ENCODE data around the gene MED8.
A peak's percentile ranks its signal among the peaks of the same experiment; 100 is the strongest.

MED8 gene

DNA sequence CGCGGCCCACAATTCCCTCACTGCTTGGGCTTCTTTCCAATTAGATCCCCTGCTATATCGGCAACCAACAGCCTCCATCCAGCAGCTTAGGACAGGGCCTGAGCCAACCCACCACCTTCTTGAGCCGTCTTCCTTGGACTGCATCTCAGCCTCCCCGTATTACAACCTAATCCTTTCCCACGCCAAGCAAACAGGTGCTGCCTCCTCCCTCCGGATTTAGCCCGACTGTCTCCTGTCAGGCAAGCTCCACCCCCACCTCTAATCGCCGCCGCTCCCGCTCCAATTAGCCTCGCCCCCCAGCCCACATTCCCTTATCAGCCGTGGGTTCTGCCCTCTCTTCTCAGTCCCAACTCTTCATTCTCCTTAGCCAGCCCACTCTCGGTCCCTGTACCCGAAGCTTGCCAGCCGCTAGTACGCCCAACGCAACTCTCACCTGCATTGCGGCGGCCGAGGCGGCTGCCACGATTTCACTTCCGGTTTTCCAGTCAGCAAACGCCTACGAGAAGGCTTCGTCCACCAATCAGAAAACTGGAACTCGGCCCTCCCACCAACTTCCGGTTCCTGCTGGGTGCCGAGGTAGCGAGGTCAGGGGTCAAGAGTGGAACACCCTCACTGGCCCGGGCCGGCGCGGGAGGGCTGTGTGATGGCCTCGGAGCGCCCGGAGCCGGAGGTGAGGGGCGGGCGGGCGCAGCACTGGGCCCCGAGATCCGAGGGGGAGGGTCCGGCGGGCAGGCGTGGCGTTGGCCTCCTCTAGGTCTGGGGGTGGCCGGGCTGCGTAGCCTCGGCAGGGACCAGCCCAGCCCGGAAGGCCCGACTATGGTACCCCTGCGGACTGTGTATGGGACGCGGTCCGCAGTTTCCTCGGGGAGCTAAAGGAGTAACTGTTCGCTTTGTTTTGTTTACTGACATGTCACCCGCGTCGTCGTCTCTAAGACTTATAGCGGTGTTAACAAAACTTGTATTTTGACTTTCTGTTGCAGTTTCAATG lies at the start of gene MED8, which contains the start of gene SZT2:
Gene MED8, minus strand, starts transcription at position 475 of the 988 bp plus-strand sequence. Its CDS starts 36 bp downstream, at position 439.
Gene SZT2, plus strand, starts transcription at position 574 of the 988 bp plus-strand sequence. Its CDS starts 70 bp downstream, at position 644.
- DNase-seq, result peak; percentile 97

- DNase-seq, result no peak
These were observed 49.5 kb upstream of the MED8 start for GRCh38 chr1:43438953-43439581.

GRCh38 chr1:43438576-43438952 lies 49.0 kb upstream of the MED8 start:
- DNase-seq, result no peak

DNA sequence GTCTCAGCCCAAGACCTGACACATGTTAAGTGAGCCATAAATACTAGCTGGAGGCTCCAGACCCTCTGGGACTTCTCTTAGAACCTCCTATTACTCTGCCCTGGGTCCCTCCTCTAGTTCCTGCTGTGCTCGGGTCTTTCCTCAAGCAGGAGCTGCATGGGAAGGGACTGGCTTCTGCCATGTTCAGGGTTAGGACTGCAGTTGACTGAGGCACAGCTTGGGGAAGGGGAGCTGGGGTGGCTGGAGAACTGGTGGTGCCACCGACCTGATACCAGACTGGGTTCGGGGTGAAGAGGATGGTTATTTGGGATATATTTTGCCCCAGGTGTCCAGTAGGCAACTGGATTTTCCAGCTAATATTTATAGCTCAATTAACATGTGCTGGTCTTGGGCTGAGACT lies 48.4 kb upstream of the MED8 start:
- DNase-seq, result no peak

DNA sequence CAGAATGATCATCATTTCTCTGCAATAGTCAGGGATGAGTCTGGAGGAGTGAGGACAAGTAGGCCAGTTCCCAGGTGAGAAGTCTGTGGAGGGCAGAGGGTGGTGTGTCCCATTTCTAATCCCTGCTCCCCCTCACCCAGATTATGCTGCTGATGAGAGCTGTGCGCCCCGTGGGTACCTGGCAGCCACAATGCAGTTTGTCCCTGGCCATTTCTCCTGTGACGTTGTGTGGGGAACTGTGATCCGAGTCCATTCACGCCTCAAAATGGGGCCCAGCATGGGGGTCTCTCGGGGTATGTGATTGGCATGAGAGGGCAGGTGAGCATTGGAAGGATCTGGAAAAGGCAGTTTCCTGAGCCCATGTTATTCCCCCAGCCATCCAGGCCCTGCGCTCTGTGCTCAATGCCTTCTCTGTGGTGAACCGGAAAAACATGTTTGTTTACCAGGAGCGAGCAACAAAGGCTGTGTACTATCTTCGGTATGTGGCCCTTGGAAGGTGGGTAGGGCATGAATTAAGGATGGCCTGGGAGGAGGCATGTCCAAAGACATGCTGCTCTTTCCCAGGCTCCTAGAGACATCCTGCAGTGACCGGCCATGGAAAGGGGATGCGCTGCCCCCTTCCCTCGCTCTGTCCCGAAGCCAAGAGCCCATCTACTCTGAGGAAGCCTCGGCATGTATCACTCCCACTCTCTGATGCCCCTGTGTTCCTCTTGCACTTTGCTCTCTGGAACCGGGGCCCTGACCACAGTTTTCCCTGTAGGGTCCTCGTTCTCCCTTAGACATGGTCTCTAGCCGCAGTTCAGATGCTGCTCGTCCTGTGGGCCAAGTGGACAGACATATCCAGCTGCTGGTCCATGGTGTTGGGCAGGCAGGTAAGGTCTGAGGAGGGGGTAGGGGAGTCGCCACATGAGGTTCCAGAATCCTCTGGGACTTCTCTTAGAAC lies 47.7 kb upstream of the MED8 start:
- no peak for DNase-seq

DNA sequence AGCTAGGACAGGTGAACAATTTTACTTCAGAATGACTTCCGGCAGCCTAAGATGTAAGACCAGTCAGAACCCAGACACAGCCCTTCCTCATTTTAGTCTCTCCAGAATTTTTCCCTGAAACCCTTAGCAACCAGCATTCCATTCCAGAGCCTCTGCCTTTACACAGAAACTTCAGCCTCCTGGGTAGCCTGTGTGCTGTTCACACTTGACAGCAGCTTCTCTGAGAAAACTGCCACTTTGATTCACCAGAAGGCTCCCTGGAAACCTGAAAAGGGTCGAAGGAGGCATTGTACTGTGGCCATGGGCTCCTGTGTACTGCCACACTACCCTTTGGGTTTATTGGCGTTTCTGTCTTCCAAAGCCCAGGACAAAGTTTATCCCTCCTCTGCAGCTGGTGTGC lies 46.8 kb upstream of the MED8 start:
- no peak for DNase-seq

GRCh38 chr1:43435146-43436145 lies 45.8 kb upstream of the MED8 start:
- no peak for DNase-seq

- no peak for DNase-seq
These were observed 44.7 kb upstream of the MED8 start for GRCh38 chr1:43434256-43434655.

GRCh38 chr1:43432907-43433306 lies 43.3 kb upstream of the MED8 start:
- no peak for DNase-seq

GRCh38 chr1:43432171-43432860 lies 42.7 kb upstream of the MED8 start:
- DNase-seq, result no peak

- no peak for DNase-seq
These were observed 42.1 kb upstream of the MED8 start for GRCh38 chr1:43431676-43432075.

DNA sequence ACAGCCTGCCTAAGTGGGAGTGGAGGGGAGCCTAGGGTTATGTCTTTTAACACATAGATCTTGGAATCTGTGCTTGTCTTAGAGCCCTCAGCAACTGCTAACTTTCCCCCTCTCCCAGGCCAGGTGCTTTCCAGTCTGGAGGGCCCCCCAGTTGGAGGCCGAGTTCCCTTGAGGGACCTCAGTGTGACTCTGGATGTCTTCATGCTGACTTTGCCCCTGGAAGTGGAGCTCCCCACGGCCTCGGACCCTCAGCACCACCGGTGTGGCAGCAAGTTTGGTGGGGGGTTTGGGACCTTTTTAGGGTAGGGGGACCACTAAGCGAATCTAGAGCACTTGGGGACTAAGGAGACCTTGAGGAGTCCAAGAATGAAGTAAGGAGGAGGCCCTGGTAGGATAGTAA lies 41.2 kb upstream of the MED8 start:
- no peak for DNase-seq

DNA sequence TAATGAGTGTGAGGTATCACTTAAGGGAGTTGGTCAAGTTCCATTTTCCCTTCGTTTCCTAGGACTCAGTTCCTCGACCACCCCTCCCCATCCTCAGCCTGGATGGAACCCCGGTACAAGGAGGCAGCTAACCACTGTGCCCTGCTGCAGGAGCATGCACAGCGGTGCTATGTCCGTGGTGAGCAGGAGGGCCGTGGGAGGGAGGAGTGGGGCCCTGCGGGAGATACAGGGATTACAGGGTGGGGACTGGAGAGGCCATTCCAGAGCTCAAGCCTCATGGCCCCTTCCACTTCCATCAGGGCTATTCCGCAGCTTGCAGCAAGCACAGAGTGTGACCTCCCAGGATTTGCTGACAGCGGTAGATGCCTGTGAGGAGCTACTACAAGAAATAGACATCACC lies 38.3 kb upstream of the MED8 start:
- no peak for DNase-seq

GRCh38 chr1:43427524-43427923 lies 37.9 kb upstream of the MED8 start:
- no peak for DNase-seq

GRCh38 chr1:43426221-43426620 lies 36.6 kb upstream of the MED8 start:
- DNase-seq, result no peak

GRCh38 chr1:43425045-43425444 lies 35.4 kb upstream of the MED8 start:
- no peak for DNase-seq

DNA sequence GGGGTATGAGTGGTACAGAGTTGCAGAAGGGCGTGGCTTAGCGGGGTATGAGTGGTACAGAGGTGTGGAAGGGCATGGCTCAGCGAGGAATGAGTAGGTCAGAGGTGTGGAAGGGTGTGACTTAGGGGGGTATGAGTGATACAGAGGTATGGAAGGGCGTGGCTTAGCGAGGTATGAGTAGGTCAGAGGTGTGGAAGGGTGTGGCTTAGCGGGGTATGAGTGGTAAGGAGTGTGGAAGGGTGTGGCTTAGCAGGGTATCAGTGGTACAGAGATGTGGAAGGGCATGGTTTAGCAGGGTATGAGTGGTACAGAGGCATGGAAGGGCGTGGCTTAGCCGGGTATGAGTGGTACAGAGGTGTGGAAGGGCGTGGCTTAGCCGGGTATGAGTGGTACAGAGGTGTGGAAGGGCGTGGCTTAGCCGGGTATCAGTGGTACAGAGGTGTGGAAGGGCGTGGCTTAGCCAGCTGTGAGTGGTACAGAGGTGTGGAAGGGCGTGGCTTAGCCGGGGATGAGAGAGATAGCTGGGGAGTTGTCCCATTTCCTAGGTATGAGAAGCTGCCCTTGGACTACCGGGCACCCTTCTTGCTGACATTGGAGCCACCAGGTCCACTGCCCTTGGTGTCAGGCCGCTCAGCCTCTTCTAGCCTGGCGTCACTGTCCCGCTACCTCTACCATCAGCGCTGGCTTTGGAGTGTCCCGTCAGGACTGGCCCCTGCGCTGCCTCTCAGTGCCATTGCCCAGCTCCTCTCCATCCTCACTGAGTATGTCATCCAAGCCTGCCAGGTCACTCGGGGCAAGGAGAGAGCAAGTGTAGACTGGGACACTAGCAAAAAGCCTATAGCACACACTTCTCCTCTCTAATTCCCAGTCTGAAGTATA lies 34.3 kb upstream of the MED8 start:
- peak; percentile 31 for DNase-seq

DNA sequence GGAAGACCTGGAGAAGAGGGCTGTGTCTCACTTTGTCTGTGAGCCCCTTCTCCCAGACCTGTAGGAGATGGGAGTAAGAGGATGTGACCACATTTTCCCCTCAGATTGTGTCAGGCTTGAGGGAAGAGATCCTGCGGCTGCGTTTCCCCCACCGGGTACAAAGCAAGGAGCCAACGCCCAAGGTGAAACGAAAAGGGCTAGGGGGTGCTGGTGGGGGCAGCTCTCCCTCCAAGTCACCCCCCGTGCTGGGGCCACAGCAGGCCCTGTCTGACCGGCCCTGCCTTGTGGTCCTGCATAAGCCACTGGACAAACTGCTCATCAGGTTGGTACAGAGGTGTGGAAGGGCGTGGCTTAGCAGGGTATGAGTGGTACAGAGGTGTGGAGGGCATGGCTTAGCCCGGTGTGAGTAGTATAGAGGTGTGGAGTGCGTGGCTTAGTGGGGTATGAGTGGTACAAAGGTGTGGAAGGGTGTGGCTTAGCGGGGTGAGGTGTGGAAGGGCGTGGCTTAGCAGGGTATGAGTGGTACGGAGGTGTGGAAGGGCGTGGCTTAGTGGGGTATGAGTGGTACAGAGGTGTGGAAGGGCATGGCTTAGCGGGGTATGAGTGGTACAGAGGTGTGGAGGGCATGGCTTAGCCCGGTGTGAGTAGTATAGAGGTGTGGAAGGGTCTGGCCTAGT lies 33.5 kb upstream of the MED8 start:
- DNase-seq, result peak; percentile 4

Data from activated CD4-positive, alpha-beta T cell treated with anti-CD3 and anti-CD28 coated beads, Interleukin-10, Interleukin-2, amounts not matched to agents 100 ng/mL and 50 ng/mL, durations not matched to agents 16 hours and 8 hours (primary cell).